GM10266 (cell line): ENCODE results near the gene PCSK5.

ENCODE experiments used
- DNase-seq: peaks from one replicate; pipeline ENCODE4 v3.0.0; 2012; ENCODE audit errors: extremely low spot score
- TF ChIP-seq, protein P1 (sequence below): IDR thresholded peaks from 2 replicates; pipeline ENCODE4 v1.5.1; 2012; ENCODE audit warnings: mild to moderate bottlenecking, low read depth; ENCODE audit not compliant: control insufficient read depth, insufficient read depth; ENCODE audit errors: missing control alignments

Gene PCSK5

DNA sequence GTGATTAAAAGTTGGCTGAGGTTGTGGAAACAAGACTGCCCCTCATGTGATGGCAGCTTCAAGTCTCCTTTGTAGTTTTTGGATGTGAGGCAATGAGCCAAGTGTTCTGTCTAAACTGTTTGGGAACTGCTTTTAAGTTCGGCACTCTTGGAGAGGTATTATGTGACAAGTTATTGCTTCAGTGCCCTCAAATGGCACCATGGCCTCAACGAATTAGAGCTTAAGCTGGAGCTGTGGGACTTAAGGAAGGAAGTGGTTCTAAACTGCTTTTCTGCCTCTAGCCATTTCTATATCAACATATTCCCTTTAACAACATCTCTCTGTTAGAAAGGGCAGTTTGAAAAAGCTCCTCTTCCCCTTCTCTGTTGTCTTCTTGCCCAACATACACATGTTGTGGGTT, 276.1 kb downstream of the PCSK5 start:
- no peak for DNase-seq

GRCh38 chr9:76176171-76176570, 285.7 kb downstream of the PCSK5 start:
- TF ChIP-seq, protein P1, sequence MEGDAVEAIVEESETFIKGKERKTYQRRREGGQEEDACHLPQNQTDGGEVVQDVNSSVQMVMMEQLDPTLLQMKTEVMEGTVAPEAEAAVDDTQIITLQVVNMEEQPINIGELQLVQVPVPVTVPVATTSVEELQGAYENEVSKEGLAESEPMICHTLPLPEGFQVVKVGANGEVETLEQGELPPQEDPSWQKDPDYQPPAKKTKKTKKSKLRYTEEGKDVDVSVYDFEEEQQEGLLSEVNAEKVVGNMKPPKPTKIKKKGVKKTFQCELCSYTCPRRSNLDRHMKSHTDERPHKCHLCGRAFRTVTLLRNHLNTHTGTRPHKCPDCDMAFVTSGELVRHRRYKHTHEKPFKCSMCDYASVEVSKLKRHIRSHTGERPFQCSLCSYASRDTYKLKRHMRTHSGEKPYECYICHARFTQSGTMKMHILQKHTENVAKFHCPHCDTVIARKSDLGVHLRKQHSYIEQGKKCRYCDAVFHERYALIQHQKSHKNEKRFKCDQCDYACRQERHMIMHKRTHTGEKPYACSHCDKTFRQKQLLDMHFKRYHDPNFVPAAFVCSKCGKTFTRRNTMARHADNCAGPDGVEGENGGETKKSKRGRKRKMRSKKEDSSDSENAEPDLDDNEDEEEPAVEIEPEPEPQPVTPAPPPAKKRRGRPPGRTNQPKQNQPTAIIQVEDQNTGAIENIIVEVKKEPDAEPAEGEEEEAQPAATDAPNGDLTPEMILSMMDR: no peak

More for the DNA sequence above, 276.1 kb downstream of the PCSK5 start:
- TF ChIP-seq, protein P1: no peak

DNA sequence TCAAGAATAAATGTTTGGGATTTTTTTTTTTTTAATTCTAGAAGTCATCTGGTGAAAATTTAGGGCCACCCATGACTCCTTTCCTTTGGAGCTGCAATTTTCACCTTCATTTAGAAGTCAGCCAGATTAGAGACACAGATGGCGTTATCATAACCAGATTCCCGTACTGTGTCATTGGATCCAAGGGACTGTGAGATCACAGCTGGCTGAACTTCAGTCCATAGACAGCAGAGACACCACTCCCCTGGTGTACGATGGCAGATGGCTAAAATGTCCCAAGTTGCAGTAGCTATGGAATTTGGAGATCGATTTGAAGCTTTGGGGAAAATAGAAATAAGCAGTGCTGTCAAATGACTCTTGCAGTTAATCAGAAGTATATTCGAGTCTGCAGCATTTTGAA, 287.5 kb downstream of the PCSK5 start:
- DNase-seq: no peak
- TF ChIP-seq, protein P1: no peak

More at GRCh38 chr9:76176171-76176570, 285.7 kb downstream of the PCSK5 start:
- DNase-seq: no peak

DNA sequence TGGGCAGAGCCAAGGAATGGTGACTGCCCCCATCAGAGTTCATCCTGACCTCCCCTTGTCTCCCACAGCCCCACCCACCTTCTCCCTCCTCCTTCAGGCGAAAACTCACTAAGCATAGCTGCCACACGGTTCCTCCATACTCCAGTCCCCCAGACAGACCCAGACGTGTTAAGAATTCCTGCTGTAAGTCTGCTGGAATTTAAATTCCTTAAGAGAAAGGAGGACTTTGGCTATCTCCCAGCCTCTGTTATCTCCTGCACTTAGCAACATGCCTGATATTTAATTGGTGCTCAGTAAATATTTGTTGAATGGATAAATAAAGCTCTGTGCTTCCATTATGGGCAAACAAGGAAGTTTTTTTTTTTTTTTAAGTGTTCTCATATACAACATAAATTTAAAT, 290.1 kb downstream of the PCSK5 start:
- TF ChIP-seq, protein P1: no peak
- no peak for DNase-seq

GRCh38 chr9:76181020-76181641, 290.7 kb downstream of the PCSK5 start:
- DNase-seq: no peak
- TF ChIP-seq, protein P1: no peak

GRCh38 chr9:76181781-76182180, 291.3 kb downstream of the PCSK5 start:
- TF ChIP-seq, protein P1: no peak
- DNase-seq: no peak

GRCh38 chr9:76185432-76185831, 295.0 kb downstream of the PCSK5 start:
- TF ChIP-seq, protein P1: no peak
- DNase-seq: no peak
